Measurements from ENCODE around the gene CHPT1.

DNA sequence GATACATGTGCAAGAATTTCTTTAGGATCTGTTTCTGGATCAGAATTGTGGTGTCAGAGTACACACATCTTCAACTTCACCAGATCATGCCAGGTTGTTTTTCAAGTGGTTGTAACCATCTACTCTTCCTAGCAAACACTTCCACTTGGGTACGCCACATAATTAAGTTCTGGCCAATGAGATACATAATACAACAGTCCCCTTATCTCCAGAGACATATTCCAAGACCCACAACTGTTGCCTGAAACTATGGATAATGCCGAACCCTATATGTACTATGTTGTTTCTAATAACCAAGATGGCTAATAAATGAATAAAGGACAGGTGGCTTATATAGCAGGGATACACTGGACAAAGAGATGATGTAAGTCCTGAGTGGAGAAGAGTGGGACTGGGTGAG is 2.5 kb upstream of the CHPT1 start:
- TF ChIP-seq, protein P1, sequence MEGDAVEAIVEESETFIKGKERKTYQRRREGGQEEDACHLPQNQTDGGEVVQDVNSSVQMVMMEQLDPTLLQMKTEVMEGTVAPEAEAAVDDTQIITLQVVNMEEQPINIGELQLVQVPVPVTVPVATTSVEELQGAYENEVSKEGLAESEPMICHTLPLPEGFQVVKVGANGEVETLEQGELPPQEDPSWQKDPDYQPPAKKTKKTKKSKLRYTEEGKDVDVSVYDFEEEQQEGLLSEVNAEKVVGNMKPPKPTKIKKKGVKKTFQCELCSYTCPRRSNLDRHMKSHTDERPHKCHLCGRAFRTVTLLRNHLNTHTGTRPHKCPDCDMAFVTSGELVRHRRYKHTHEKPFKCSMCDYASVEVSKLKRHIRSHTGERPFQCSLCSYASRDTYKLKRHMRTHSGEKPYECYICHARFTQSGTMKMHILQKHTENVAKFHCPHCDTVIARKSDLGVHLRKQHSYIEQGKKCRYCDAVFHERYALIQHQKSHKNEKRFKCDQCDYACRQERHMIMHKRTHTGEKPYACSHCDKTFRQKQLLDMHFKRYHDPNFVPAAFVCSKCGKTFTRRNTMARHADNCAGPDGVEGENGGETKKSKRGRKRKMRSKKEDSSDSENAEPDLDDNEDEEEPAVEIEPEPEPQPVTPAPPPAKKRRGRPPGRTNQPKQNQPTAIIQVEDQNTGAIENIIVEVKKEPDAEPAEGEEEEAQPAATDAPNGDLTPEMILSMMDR (IDR thresholded peaks at IDR 0.05) = no peak
- no peak for TF ChIP-seq POLR2A (IDR thresholded peaks at IDR 0.05)
